H1 (cell line): ENCODE data around the gene ZNF81. TPM values are rescaled to one million over a fixed set of nuclear protein-coding genes. Genes with fewer than 3 reads are reported as not detected.
A peak's percentile ranks its signal among the peaks of the same experiment; 100 is the strongest.

Source experiments
- CTCF ChIA-PET: fragments of 300-600 bp; sonication (Branson Sonifier 250); formaldehyde crosslinking; loops from one replicate; lab custom pipeline; 2021; ENCODE audit not compliant: partially characterized antibody; lab: Charles Lee
- POLR2A ChIA-PET: fragments of 300-600 bp; sonication (Branson Sonifier 250); formaldehyde crosslinking; loops from one replicate; lab custom pipeline; 2021; ENCODE audit warnings: inconsistent platforms; ENCODE audit not compliant: partially characterized antibody; lab: Charles Lee
- DNase-seq, 2 experiments: peaks; one replicate each; pipeline versions ENCODE4 v3.0.0 to v3.0.0-alpha.2; 2010 to 2022; ENCODE audit warnings: low spot score in 2 of 2, low read depth in 1 of 2, mixed read lengths in 1 of 2
- FAIRE-seq: peaks from 2 replicates; lab custom pipeline; 2011; peaks lifted over from hg19 to GRCh38; lab: Jason Lieb, UNC
- H2AFZ ChIP-seq: 2 replicates; pipeline ENCODE4 v1.8.1; 2012; ENCODE audit warnings: low read length, inconsistent platforms
- H2AK5ac ChIP-seq: 2 replicates; pipeline ENCODE4 v1.6.1; 2013; ENCODE audit warnings: low read depth, low read length
- H2BK120ac ChIP-seq: replicated peaks from 2 replicates; pipeline ENCODE3; 2013; ENCODE audit warnings: low read depth, low read length, inconsistent platforms
- H2BK12ac ChIP-seq: 2 replicates; pipeline ENCODE4 v1.6.1; 2013; ENCODE audit warnings: low read depth, low read length
- H2BK15ac ChIP-seq: 2 replicates; pipeline ENCODE4 v1.6.1; 2013; ENCODE audit warnings: low read length
- H2BK20ac ChIP-seq: 2 replicates; pipeline ENCODE4 v1.6.1; 2013; ENCODE audit warnings: low read length
- H2BK5ac ChIP-seq: 2 replicates; pipeline ENCODE4 v1.6.1; 2013; ENCODE audit warnings: low read depth, low read length
- H3K14ac ChIP-seq: 2 replicates; pipeline ENCODE4 v1.6.1; 2013; ENCODE audit warnings: inconsistent platforms; ENCODE audit not compliant: insufficient read length
- H3K18ac ChIP-seq: 2 replicates; pipeline ENCODE4 v1.6.1; 2013; ENCODE audit warnings: low read length; ENCODE audit errors: extremely low read depth
- H3K23ac ChIP-seq: 2 replicates; pipeline ENCODE4 v1.6.1; 2013; ENCODE audit warnings: inconsistent platforms; ENCODE audit not compliant: insufficient read length
- H3K23me2 ChIP-seq: 2 replicates; pipeline ENCODE4 v1.6.1; 2013; ENCODE audit warnings: low read depth, low read length
- H3K27ac ChIP-seq: 2 replicates; pipeline ENCODE4 v1.6.1; 2011; ENCODE audit warnings: low read depth, low read length, inconsistent platforms
- H3K27me3 ChIP-seq, 4 experiments: replicated peaks in 1 of 4; 1 replicate in 1 of 4; 2 replicates in 3 of 4; pipeline versions ENCODE4 v1.6.1 to v1.8.1; 2011 to 2013; ENCODE audit warnings: low read length in 3 of 4, mild to moderate bottlenecking in 3 of 4, inconsistent platforms in 2 of 4, mixed read lengths in 2 of 4, moderate library complexity in 1 of 4; ENCODE audit not compliant: control insufficient read depth in 3 of 4, insufficient read depth in 3 of 4; ENCODE audit errors: extremely low read depth in 1 of 4
- H3K36me3 ChIP-seq, 4 experiments: 2 replicates each; pipeline versions ENCODE4 v1.6.1 to v1.8.1; 2011 to 2013; ENCODE audit warnings: mild to moderate bottlenecking in 4 of 4, low read length in 3 of 4, moderate library complexity in 2 of 4, control low read depth in 1 of 4, inconsistent platforms in 1 of 4; ENCODE audit not compliant: insufficient read depth in 4 of 4, control insufficient read depth in 2 of 4
- H3K4ac ChIP-seq: replicated peaks from 2 replicates; pipeline ENCODE3; 2013; ENCODE audit warnings: low read length, low read depth, mixed read lengths, inconsistent platforms; ENCODE audit not compliant: insufficient read length
- H3K4me1 ChIP-seq, 4 experiments: replicated peaks in 1 of 4; 1 replicate in 1 of 4; 2 replicates in 3 of 4; pipeline versions ENCODE4 v1.6.1 to v1.8.1; 2011 to 2013; ENCODE audit warnings: low read length in 3 of 4, inconsistent platforms in 2 of 4, mixed read lengths in 1 of 4; ENCODE audit not compliant: insufficient read depth in 4 of 4, control insufficient read depth in 3 of 4
- H3K4me2 ChIP-seq, 2 experiments: 2 replicates each; pipeline versions ENCODE4 v1.6.1 to v1.8.1; 2011 to 2013; ENCODE audit warnings: low read depth in 2 of 2, low read length in 2 of 2, control low read depth in 1 of 2, inconsistent platforms in 1 of 2, mild to moderate bottlenecking in 1 of 2; ENCODE audit not compliant: insufficient read depth in 1 of 2
- H3K4me3 ChIP-seq, 4 experiments: fragments of 200-600, 300-600 bp in 1 of 4; sonication (generic), shearing (Covaris generic), sonication (Bioruptor Twin) in 1 of 4; 2 replicates each; pipeline versions ENCODE4 v1.5.1 to v1.8.1; 2011 to 2016; ENCODE audit warnings: low read length in 4 of 4, low read depth in 3 of 4, control low read depth in 2 of 4, inconsistent platforms in 2 of 4, mild to moderate bottlenecking in 2 of 4, mixed read lengths in 1 of 4, moderate library complexity in 1 of 4; ENCODE audit not compliant: insufficient read depth in 2 of 4; ENCODE audit errors: extremely low read depth in 1 of 4
- H3K56ac ChIP-seq: replicated peaks from 2 replicates; pipeline ENCODE3; 2013; ENCODE audit warnings: low read depth, mild to moderate bottlenecking, mixed read lengths, low read length, inconsistent platforms; ENCODE audit not compliant: insufficient read length
- H3K79me1 ChIP-seq: 2 replicates; pipeline ENCODE4 v1.6.1; 2013; ENCODE audit warnings: low read depth, low read length, control low read depth
- H3K79me2 ChIP-seq, 2 experiments: 2 replicates each; pipeline versions ENCODE4 v1.6.1 to v1.8.1; 2012 to 2013; ENCODE audit warnings: low read length in 2 of 2, mild to moderate bottlenecking in 2 of 2, inconsistent platforms in 1 of 2; ENCODE audit not compliant: insufficient read depth in 2 of 2, control insufficient read depth in 1 of 2
- H3K9ac ChIP-seq, 4 experiments: replicated peaks in 1 of 4; 1 replicate in 1 of 4; 2 replicates in 3 of 4; pipeline versions ENCODE4 v1.6.1 to v1.8.1; 2011 to 2013; ENCODE audit warnings: low read depth in 3 of 4, low read length in 3 of 4, control low read depth in 2 of 4, mild to moderate bottlenecking in 2 of 4, moderate library complexity in 2 of 4, inconsistent platforms in 1 of 4; ENCODE audit errors: extremely low read depth in 1 of 4
- H3K9me3 ChIP-seq, 2 experiments: 2 replicates each; pipeline versions ENCODE4 v1.6.1 to v1.8.1; 2012 to 2013; ENCODE audit warnings: mild to moderate bottlenecking in 2 of 2, moderate library complexity in 2 of 2, control low read depth in 1 of 2, inconsistent platforms in 1 of 2, low read depth in 1 of 2, low read length in 1 of 2, mixed read lengths in 1 of 2; ENCODE audit not compliant: insufficient read depth in 2 of 2
- H4K20me1 ChIP-seq, 2 experiments: replicated peaks in 1 of 2; 2 replicates each; pipeline versions ENCODE3 to v1.8.1; 2011 to 2013; ENCODE audit warnings: inconsistent platforms in 2 of 2, low read length in 2 of 2, mild to moderate bottlenecking in 1 of 2; ENCODE audit not compliant: insufficient read depth in 2 of 2, control insufficient read depth in 1 of 2
- H4K5ac ChIP-seq: 2 replicates; pipeline ENCODE4 v1.6.1; 2013; ENCODE audit warnings: low read length, low read depth, mixed read lengths, inconsistent platforms; ENCODE audit not compliant: insufficient read length
- H4K8ac ChIP-seq: 2 replicates; pipeline ENCODE4 v1.8.0; 2013; ENCODE audit warnings: mild to moderate bottlenecking, moderate library complexity, low read length, inconsistent platforms; ENCODE audit not compliant: insufficient read depth; ENCODE audit errors: extremely low read depth
- H4K91ac ChIP-seq: replicated peaks from 2 replicates; pipeline ENCODE3; 2013; ENCODE audit warnings: low read length, mixed read lengths, inconsistent platforms; ENCODE audit not compliant: insufficient read length
- CHD2 ChIP-seq: IDR thresholded peaks from 2 replicates; pipeline ENCODE4 v1.6.1; 2012; ENCODE audit warnings: low read length, improper control_type of control experiment
- GTF2F1 ChIP-seq: IDR thresholded peaks from 2 replicates; pipeline ENCODE4 v1.6.1; 2012; ENCODE audit warnings: low read depth, low read length, improper control_type of control experiment, borderline replicate concordance
- POLR2A ChIP-seq, 2 experiments: IDR thresholded peaks; 1 replicate in 1 of 2; 2 replicates in 1 of 2; pipeline ENCODE4 v1.6.1; 2011; ENCODE audit warnings: low read depth in 2 of 2, low read length in 2 of 2, mild to moderate bottlenecking in 2 of 2; ENCODE audit errors: control extremely low read depth in 1 of 2
- SRF ChIP-seq: IDR thresholded peaks from 2 replicates; pipeline ENCODE4 v1.6.1; 2011; ENCODE audit warnings: mild to moderate bottlenecking, low read depth, low read length, moderate library complexity
- TBP ChIP-seq: IDR thresholded peaks from 2 replicates; pipeline ENCODE4 v1.6.1; 2011; ENCODE audit warnings: low read depth, low read length, improper control_type of control experiment
- WGBS, 2 experiments: shearing (Covaris generic) in 1 of 2; methylation state at CpG; one replicate each; pipeline versions ENCODE4 v1.1.6 to v1.1.7; 2013 to 2015; ENCODE audit warnings: low lambda C conversion rate in 2 of 2, mixed read lengths in 2 of 2, inconsistent platforms in 1 of 2, low coverage in 1 of 2, missing lambda C conversion rate in 1 of 2; ENCODE audit not compliant: insufficient replicate concordance in 2 of 2, insufficient coverage in 1 of 2, insufficient read length in 1 of 2; ENCODE audit errors: extremely low coverage in 1 of 2, missing lambda C conversion rate in 1 of 2; 5-methylcytosine and 5-hydroxymethylcytosine counted together
- polyA plus RNA-seq, 7 experiments: library from polyadenylated mRNA; depleted of rRNA in 3 of 7; stranded (reverse) in 5 of 7; unstranded in 2 of 7; fragments of >200 nt in 5 of 7; fragments of 200-250 nt in 2 of 7; gene quantifications; 1 replicate in 5 of 7; 2 replicates in 1 of 7; 4 replicates in 1 of 7; pipeline versions ENCODE4 v1.2.1 to v1.2.3, GENCODE V29; 2011 to 2013; ENCODE audit warnings: missing spikeins in 2 of 7, mixed read lengths in 2 of 7
- total RNA-seq: library from RNA; stranded (reverse); fragmentation: NEBNext Ultra II Directional; extraction: Animal tissue kit (Norgen Biotek cat#: 25700); gene quantifications from 2 replicates; pipeline ENCODE4 v1.2.1, GENCODE V29; 2021

The ZNF81 gene
- total and polyA plus RNA-seq, 2 of the 8 experiments (the other 6 are each of a cell fraction or from before 2014, with no cell fraction given): 3.4 to 10.0 TPM

DNA sequence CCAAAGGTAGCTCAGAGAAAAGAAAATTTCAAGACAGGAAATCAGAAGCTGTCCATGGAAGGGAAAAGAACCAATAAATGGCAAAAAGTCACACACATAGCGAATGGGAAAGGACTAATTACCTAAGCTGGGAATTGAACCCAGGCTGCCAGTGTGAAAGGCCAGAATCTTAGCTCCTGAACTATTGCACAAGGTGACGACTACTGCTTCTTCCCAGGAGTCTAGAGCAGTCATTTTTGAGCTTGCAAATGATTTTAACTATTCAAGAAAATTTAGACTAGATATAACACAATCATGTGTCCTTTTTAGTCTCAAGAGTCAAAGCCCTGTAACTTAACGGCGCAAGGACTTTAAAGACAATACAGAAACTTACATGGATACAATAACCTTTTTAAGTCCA, 34.1 kb upstream of the ZNF81 start:
- Histone ChIP-seq H4K20me1 (no peaks in the 10 kb centered on the region), H3K27ac (no peak overlapping the region), H2BK12ac (no peak overlapping the region), H2BK15ac (no peak overlapping the region), H2BK5ac (no peak overlapping the region), H3K4ac (no peak overlapping the region), H3K27me3 (no peaks in the 10 kb centered on the region), H2BK120ac (no peak overlapping the region), H3K4me1 (0 out of 7 replicates have a peak, but pooled peaks cover 0 to 3% (median 1%) of the 10 kb centered on the region in 4 experiments), H3K79me2 (no peaks in the 10 kb centered on the region), H2AK5ac (no peak overlapping the region), H3K23ac (no peak overlapping the region), H3K36me3 (no peaks in the 10 kb centered on the region), H3K56ac (no peak overlapping the region), H3K4me2 (no peak overlapping the region), H4K91ac (no peak overlapping the region), H3K9me3 (no peaks in the 10 kb centered on the region), H2AFZ (no peak overlapping the region), H4K8ac (no peak overlapping the region), H3K4me3 (no peak overlapping the region), H3K79me1 (no peaks in the 10 kb centered on the region), H3K9ac (no peak overlapping the region), H3K14ac (no peak overlapping the region), H2BK20ac (no peak overlapping the region), H3K23me2 (no peaks in the 10 kb centered on the region), H4K5ac (no peak overlapping the region), H3K18ac (no peak overlapping the region)
- WGBS, 2 experiments: 95% methylated on average over 4 of the region's 4 CpGs; no CpG with 5 or more reads in 1 of the 2 experiments
- DNase-seq: no peak
- FAIRE-seq: no peak
- ChIA-PET POLR2A (no interaction called here), CTCF (interaction anchor here (1.5 kb wide), 1 partner anchor 13 kb away, joined by 3 read pairs; no protein-coding TSS in a partner anchor)
- TF ChIP-seq POLR2A (IDR thresholded peaks at IDR 0.05; ENCODE audit: control extremely low read depth in 1 of 2, low read depth in 2 of 2, low read length in 2 of 2): no peak
- peak; percentile 91 for TF ChIP-seq TBP
- TF ChIP-seq GTF2F1: no peak
- TF ChIP-seq SRF: no peak
- TF ChIP-seq CHD2: no peak
